ENCODE measurements around the gene NF1. TPM values are rescaled to one million over a fixed set of nuclear protein-coding genes. Genes with fewer than 3 reads are reported as not detected.

The NF1 gene
- polyA plus RNA-seq, 1 of the 3 experiments (the other 2 are of a cell fraction) = 19.6 TPM

DNA sequence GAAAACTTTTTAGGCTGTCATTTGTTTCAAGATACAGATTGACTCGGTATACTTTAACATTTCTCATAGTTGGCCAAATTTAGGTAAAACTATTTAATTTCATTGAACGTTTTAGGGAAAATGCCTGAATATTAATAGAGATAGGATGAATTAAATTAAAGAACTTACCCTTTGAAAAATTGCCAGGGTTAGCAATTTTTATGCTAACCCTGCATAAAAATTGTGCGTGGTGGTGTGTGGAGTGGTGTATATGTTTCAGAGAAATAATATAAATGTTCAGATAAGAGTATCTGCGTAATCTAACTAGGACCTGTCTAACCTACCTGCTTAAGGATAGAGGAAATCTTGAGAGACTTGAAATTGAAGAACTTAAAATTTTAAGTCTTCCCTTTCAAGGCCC, 21.4 kb downstream of the NF1 start (continued):
- TF ChIP-seq USF2 (IDR thresholded peaks at IDR 0.05; ENCODE audit: borderline replicate concordance, low read depth, low read length) (no peak), FOXJ3 (CRISPR knock-in tag; IDR thresholded peaks at IDR 0.05) (no peak), JUND (IDR thresholded peaks at IDR 0.05) (no peak), RAD21 (IDR thresholded peaks at IDR 0.05; ENCODE audit: low read length) (no peak), FOXM1 (IDR thresholded peaks at IDR 0.05; ENCODE audit: low read depth) (no peak), MXI1 (IDR thresholded peaks at IDR 0.05; ENCODE audit: low read depth, low read length) (no peak), CTCF (IDR thresholded peaks at IDR 0.05) (no peak)

- no peaks in the 10 kb centered on the region for H3F3A ChIP-seq (replicated peaks; ENCODE audit: insufficient read depth)
- ChIA-PET CTCF (interaction anchor here (1.1 kb wide), 1 partner anchor 11 kb away, joined by 3 read pairs; no protein-coding TSS in a partner anchor), POLR2A (no interaction called here)
- no peak for DNase-seq
- no peaks in the 10 kb centered on the region for H3K9me3 ChIP-seq
- no peaks in the 10 kb centered on the region for H3K27me3 ChIP-seq (ENCODE audit: insufficient read depth)
- 75% methylated on average over 2 of the region's 2 CpGs for WGBS (ENCODE audit: low lambda C conversion rate)
- H2AFZ ChIP-seq (ENCODE audit: low read depth) = no peak overlapping the region
- no peak overlapping the region for H3K9ac ChIP-seq
- H3K4me3 ChIP-seq (ENCODE audit: low read depth in 2 of 2, low read length in 1 of 2) = no peak overlapping the region
- H3K27ac ChIP-seq (ENCODE audit: low read depth in 2 of 2, low read length in 1 of 2) = no peak overlapping the region
- peaks cover 98% of the 10 kb centered on the region for H3K79me2 ChIP-seq (ENCODE audit: insufficient read depth)
- H4K20me1 ChIP-seq (ENCODE audit: insufficient read depth) = peaks cover 79% of the 10 kb centered on the region
- TF ChIP-seq SIN3A (IDR thresholded peaks at IDR 0.05; ENCODE audit: borderline replicate concordance, low read depth, low read length) (no peak), YY1 (IDR thresholded peaks at IDR 0.05; ENCODE audit: low read depth) (no peak), USF2 (IDR thresholded peaks at IDR 0.05; ENCODE audit: borderline replicate concordance, low read depth, low read length) (no peak), MAX (IDR thresholded peaks at IDR 0.05; ENCODE audit: low read depth) (no peak), EZH2phosphoT487 (IDR thresholded peaks at IDR 0.05; ENCODE audit: borderline replicate concordance, low read depth) (no peak), POLR2AphosphoS5 (IDR thresholded peaks at IDR 0.05; ENCODE audit: low read depth, low read length) (no peak), FOXJ3 (CRISPR knock-in tag; IDR thresholded peaks at IDR 0.05) (no peak), RFX5 (IDR thresholded peaks at IDR 0.05; ENCODE audit: low read length) (no peak), ELF1 (IDR thresholded peaks at IDR 0.05) (no peak), RXRA (IDR thresholded peaks at IDR 0.05; ENCODE audit: borderline replicate concordance, low read depth) (no peak), MXI1 (IDR thresholded peaks at IDR 0.05; ENCODE audit: low read depth, low read length) (no peak), MEF2A (IDR thresholded peaks at IDR 0.05; ENCODE audit: borderline replicate concordance, low read depth) (no peak), RAD21 (IDR thresholded peaks at IDR 0.05; ENCODE audit: low read length) (no peak), NFIC (IDR thresholded peaks at IDR 0.05; ENCODE audit: borderline replicate concordance) (no peak), NRF1 (IDR thresholded peaks at IDR 0.05; ENCODE audit: low read depth, low read length) (no peak), TEAD4 (IDR thresholded peaks at IDR 0.05; ENCODE audit: borderline replicate concordance, insufficient read depth) (no peak), ZBTB33 (IDR thresholded peaks at IDR 0.05; ENCODE audit: borderline replicate concordance, low read depth) (no peak), TAF1 (IDR thresholded peaks at IDR 0.05; ENCODE audit: borderline replicate concordance, low read depth, low read length) (no peak), FOSL2 (IDR thresholded peaks at IDR 0.05; ENCODE audit: borderline replicate concordance, low read depth) (no peak), RCOR1 (IDR thresholded peaks at IDR 0.05; ENCODE audit: low read length) (no peak)
- H3K4me1 ChIP-seq (ENCODE audit: control insufficient read depth in 1 of 2, insufficient read depth in 2 of 2, low read depth in 1 of 2, low read length in 1 of 2) = no peaks in the 10 kb centered on the region
- H3K4me2 ChIP-seq = no peak overlapping the region
- H3K9me2 ChIP-seq = no peaks in the 10 kb centered on the region
- H3K36me3 ChIP-seq (replicated peaks in 1 of 2; ENCODE audit: control insufficient read depth in 1 of 2, insufficient read depth in 2 of 2, low read length in 1 of 2) = no peaks in the 10 kb centered on the region
These were observed 28.0 kb downstream of the NF1 start for GRCh38 chr17:31122746-31123145.
